GM12873 (cell line): Measurements from ENCODE around the gene MAN1A1.

Experiments used
- CTCF ChIP-seq: IDR thresholded peaks from 2 replicates; pipeline ENCODE4 v1.5.1; 2012; ENCODE audit warnings: low read depth, mild to moderate bottlenecking, moderate library complexity, low read length, control low read depth; ENCODE audit not compliant: insufficient read depth; ENCODE audit errors: missing control alignments

Gene MAN1A1

GRCh38 chr6:119241111-119241465, 108.5 kb downstream of the MAN1A1 start:
- no peak for TF ChIP-seq CTCF

GRCh38 chr6:119240257-119241110, 109.1 kb downstream of the MAN1A1 start:
- no peak for TF ChIP-seq CTCF

- TF ChIP-seq CTCF: no peak
These were observed 112.3 kb downstream of the MAN1A1 start for GRCh38 chr6:119237177-119237715.

- TF ChIP-seq CTCF: no peak
These were observed 114.6 kb downstream of the MAN1A1 start for GRCh38 chr6:119234941-119235340.

- no peak for TF ChIP-seq CTCF
These were observed 115.1 kb downstream of the MAN1A1 start for GRCh38 chr6:119234457-119234856.

- TF ChIP-seq CTCF: no peak
These were observed 116.1 kb downstream of the MAN1A1 start for GRCh38 chr6:119233312-119233984.

GRCh38 chr6:119231394-119231793, 118.2 kb downstream of the MAN1A1 start:
- no peak for TF ChIP-seq CTCF
